GM23248 (cell line): Measurements from ENCODE around the gene CLEC4A. TPM values are rescaled to one million over a fixed set of nuclear protein-coding genes. Genes with fewer than 3 reads are reported as not detected.
A peak's percentile ranks its signal among the peaks of the same experiment; 100 is the strongest.

Experiments used
- DNase-seq: peaks from one replicate; pipeline ENCODE4 v3.0.0-alpha.2; 2015
- H2AFZ ChIP-seq: fragments of 200-600 bp; sonication (generic); 2 replicates; pipeline ENCODE4 v1.6.1; 2016; ENCODE audit warnings: antibody characterized with exemption
- H3F3A ChIP-seq: fragments of 200-600 bp; sonication (generic); 2 replicates; pipeline ENCODE4 v1.6.1; 2016; ENCODE audit warnings: mild to moderate bottlenecking, antibody characterized with exemption, mixed run types; ENCODE audit not compliant: insufficient read depth
- H3K27ac ChIP-seq: fragments of 200-600 bp; sonication (generic); 2 replicates; pipeline ENCODE4 v1.5.1; 2016; ENCODE audit warnings: mild to moderate bottlenecking
- H3K27me3 ChIP-seq: fragments of 200-600 bp; sonication (generic); replicated peaks from 2 replicates; pipeline ENCODE4 v1.6.1; 2016; ENCODE audit warnings: mild to moderate bottlenecking; ENCODE audit not compliant: insufficient read depth
- H3K36me3 ChIP-seq: fragments of 200-600 bp; sonication (generic); 2 replicates; pipeline ENCODE4 v1.6.1; 2016; ENCODE audit warnings: low read depth, mild to moderate bottlenecking
- H3K4me1 ChIP-seq: fragments of 200-600 bp; sonication (generic); 2 replicates; pipeline ENCODE4 v1.6.1; 2016; ENCODE audit warnings: mild to moderate bottlenecking; ENCODE audit not compliant: insufficient read depth
- H3K4me2 ChIP-seq: fragments of 200-600 bp; sonication (generic); one replicate; pipeline ENCODE4 v1.6.1; 2016; ENCODE audit warnings: mild to moderate bottlenecking; ENCODE audit not compliant: unreplicated experiment
- H3K4me3 ChIP-seq: fragments of 200-600 bp; sonication (generic); 2 replicates; pipeline ENCODE4 v1.5.1; 2016; ENCODE audit warnings: mild to moderate bottlenecking
- H3K79me2 ChIP-seq: fragments of 200-600 bp; sonication (generic); 2 replicates; pipeline ENCODE4 v1.6.1; 2016; ENCODE audit warnings: mild to moderate bottlenecking; ENCODE audit not compliant: insufficient read depth
- H3K9ac ChIP-seq: fragments of 200-600 bp; sonication (generic); 2 replicates; pipeline ENCODE4 v1.6.1; 2016; ENCODE audit warnings: mild to moderate bottlenecking
- H3K9me2 ChIP-seq: fragments of 200-600 bp; sonication (generic); 2 replicates; pipeline ENCODE4 v1.6.1; 2016; ENCODE audit warnings: mixed run types, mild to moderate bottlenecking, moderate library complexity; ENCODE audit not compliant: insufficient read depth
- H3K9me3 ChIP-seq: fragments of 200-600 bp; sonication (generic); one replicate; pipeline ENCODE4 v1.6.1; 2017; ENCODE audit warnings: low read depth
- H4K20me1 ChIP-seq: fragments of 200-600 bp; sonication (generic); 2 replicates; pipeline ENCODE4 v1.6.0; 2016; ENCODE audit not compliant: insufficient read depth
- EZH2 ChIP-seq: fragments of 200-600 bp; sonication (generic); IDR thresholded peaks from 2 replicates; pipeline ENCODE4 v1.6.1; 2018; ENCODE audit warnings: antibody characterized with exemption, mild to moderate bottlenecking; ENCODE audit not compliant: insufficient read depth, poor library complexity, severe bottlenecking
- EZH2phosphoT487 ChIP-seq: fragments of 200-600 bp; sonication (generic); IDR thresholded peaks from 2 replicates; pipeline ENCODE4 v1.6.1; 2018; ENCODE audit warnings: antibody characterized with exemption, moderate library complexity, mild to moderate bottlenecking, low read depth; ENCODE audit not compliant: insufficient read depth
- WGBS, 2 experiments: methylation state at CpG; one replicate each; pipeline ENCODE4 v1.1.6; 2015 to 2017; ENCODE audit warnings: low lambda C conversion rate in 2 of 2, low coverage in 1 of 2; ENCODE audit errors: missing lambda C conversion rate in 2 of 2; 5-methylcytosine and 5-hydroxymethylcytosine counted together
- in situ Hi-C: fragments of 300-500 bp; cut with MboI; formaldehyde crosslinking; loops from 2 replicates; pipeline ENCODE4 v1.15.0; 2020
- polyA plus RNA-seq: library from polyadenylated mRNA; unstranded; fragments of >200 nt; fragmentation: Nextera tagmentation; extraction: Ambion mirVana; gene quantifications from 2 replicates; pipeline ENCODE4 v1.2.1, GENCODE V29; 2016
- total RNA-seq: library from RNA; depleted of rRNA; stranded (reverse); fragments of >200 nt; shearing (Covaris generic); gene quantifications from 2 replicates; pipeline ENCODE4 v1.2.3, GENCODE V29; 2014

The CLEC4A gene
- total and polyA plus RNA-seq, 2 experiments from 2014 or later = 1.0 TPM; not detected in 1

GRCh38 chr12:8078398-8078797 lies 45.0 kb upstream of the CLEC4A start:
- no peak overlapping the region for H3K9ac ChIP-seq
- H3K4me2 ChIP-seq = no peak overlapping the region
- H3K9me3 ChIP-seq = no peaks in the 10 kb centered on the region
- H3K79me2 ChIP-seq = peaks cover 22% of the 10 kb centered on the region
- TF ChIP-seq EZH2 (no peak), EZH2phosphoT487 (no peak)
- in situ Hi-C loops = no loop called here
- no peaks in the 10 kb centered on the region for H3K27me3 ChIP-seq
- no peaks in the 10 kb centered on the region for H3K9me2 ChIP-seq
- 29 to 30% methylated on average over 4 of the region's 4 CpGs for WGBS, 2 experiments
- peaks cover 11% of the 10 kb centered on the region for H3F3A ChIP-seq
- H2AFZ ChIP-seq = peak overlapping the region; percentile 31
- no peak overlapping the region for H3K4me3 ChIP-seq
- H3K27ac ChIP-seq = no peak overlapping the region
- H3K36me3 ChIP-seq = no peaks in the 10 kb centered on the region
- no peaks in the 10 kb centered on the region for H4K20me1 ChIP-seq
- peaks cover 12% of the 10 kb centered on the region for H3K4me1 ChIP-seq
- peak; percentile 69 for DNase-seq

GRCh38 chr12:8078916-8079315 lies 44.5 kb upstream of the CLEC4A start:
- H2AFZ ChIP-seq = peak overlapping the region; percentile 31
- H3K4me1 ChIP-seq = peaks cover 13% of the 10 kb centered on the region
- H3K27ac ChIP-seq = no peak overlapping the region
- no peaks in the 10 kb centered on the region for H3K27me3 ChIP-seq
- H3K79me2 ChIP-seq = peaks cover 27% of the 10 kb centered on the region
- no peak overlapping the region for H3K4me2 ChIP-seq
- no peak for DNase-seq
- peaks cover 11% of the 10 kb centered on the region for H3F3A ChIP-seq
- no peaks in the 10 kb centered on the region for H4K20me1 ChIP-seq
- H3K9ac ChIP-seq = no peak overlapping the region
- 53 to 66% methylated on average over 2 of the region's 2 CpGs for WGBS, 2 experiments
- in situ Hi-C loops = no loop called here
- H3K36me3 ChIP-seq = no peaks in the 10 kb centered on the region
- H3K9me2 ChIP-seq = no peaks in the 10 kb centered on the region
- no peak overlapping the region for H3K4me3 ChIP-seq
- TF ChIP-seq EZH2 (no peak), EZH2phosphoT487 (no peak)
- no peaks in the 10 kb centered on the region for H3K9me3 ChIP-seq

- in situ Hi-C loops = no loop called here
- H3K27ac ChIP-seq = no peak overlapping the region
Measured at GRCh38 chr12:8080120-8080519, 43.3 kb upstream of the CLEC4A start.

GRCh38 chr12:8081251-8081920 lies 42.0 kb upstream of the CLEC4A start:
- H3K4me1 ChIP-seq = peaks cover 13% of the 10 kb centered on the region
- no peaks in the 10 kb centered on the region for H4K20me1 ChIP-seq
- no peaks in the 10 kb centered on the region for H3K9me2 ChIP-seq
- H3K4me2 ChIP-seq = peak overlapping the region; percentile 96
- peak overlapping the region; percentile 96 for H2AFZ ChIP-seq
- in situ Hi-C loops = no loop called here
- TF ChIP-seq EZH2 (no peak), EZH2phosphoT487 (no peak)
- 0 to 1% methylated on average over 15 of the region's 15 CpGs for WGBS, 2 experiments
- H3K27ac ChIP-seq = peak overlapping the region; percentile 77
- H3K36me3 ChIP-seq = no peaks in the 10 kb centered on the region
- peaks cover 52% of the 10 kb centered on the region for H3K79me2 ChIP-seq
- H3F3A ChIP-seq = peaks cover 11% of the 10 kb centered on the region
- DNase-seq = peak; percentile 39
- no peaks in the 10 kb centered on the region for H3K27me3 ChIP-seq
- H3K9ac ChIP-seq = peak overlapping the region; percentile 88
- H3K9me3 ChIP-seq = no peaks in the 10 kb centered on the region
- H3K4me3 ChIP-seq = peak overlapping the region; percentile 94

More at GRCh38 chr12:8080120-8080519, 43.3 kb upstream of the CLEC4A start:
- TF ChIP-seq EZH2 = no peak
- TF ChIP-seq EZH2phosphoT487 = no peak
- H3K27me3 ChIP-seq = no peaks in the 10 kb centered on the region
- no peak for DNase-seq
- no peak overlapping the region for H3K4me2 ChIP-seq
- peaks cover 13% of the 10 kb centered on the region for H3K4me1 ChIP-seq
- no peak overlapping the region for H3K9ac ChIP-seq
- no peaks in the 10 kb centered on the region for H3K36me3 ChIP-seq
- no peak overlapping the region for H3K4me3 ChIP-seq
- no peak overlapping the region for H2AFZ ChIP-seq
- no peaks in the 10 kb centered on the region for H3K9me3 ChIP-seq
- no peaks in the 10 kb centered on the region for H3K9me2 ChIP-seq
- peaks cover 39% of the 10 kb centered on the region for H3K79me2 ChIP-seq
- no peaks in the 10 kb centered on the region for H4K20me1 ChIP-seq
- H3F3A ChIP-seq = peaks cover 11% of the 10 kb centered on the region
